OCI-LY3 (cell line): ENCODE data around the gene PLIN4.

ENCODE experiments used
- EZH2phosphoT487 ChIP-seq: fragments of 200-600 bp; shearing (Covaris generic); IDR thresholded peaks from 2 replicates; pipeline ENCODE4 v1.6.1; 2018; ENCODE audit warnings: antibody characterized with exemption, mixed run types, low read depth
- TF ChIP-seq, protein P1 (sequence below): fragments of 200-600, 300-600 bp; sonication (generic); IDR thresholded peaks from 2 replicates; pipeline ENCODE4 v1.5.1; 2014; ENCODE audit warnings: antibody characterized with exemption, low read length, low read depth

DNA sequence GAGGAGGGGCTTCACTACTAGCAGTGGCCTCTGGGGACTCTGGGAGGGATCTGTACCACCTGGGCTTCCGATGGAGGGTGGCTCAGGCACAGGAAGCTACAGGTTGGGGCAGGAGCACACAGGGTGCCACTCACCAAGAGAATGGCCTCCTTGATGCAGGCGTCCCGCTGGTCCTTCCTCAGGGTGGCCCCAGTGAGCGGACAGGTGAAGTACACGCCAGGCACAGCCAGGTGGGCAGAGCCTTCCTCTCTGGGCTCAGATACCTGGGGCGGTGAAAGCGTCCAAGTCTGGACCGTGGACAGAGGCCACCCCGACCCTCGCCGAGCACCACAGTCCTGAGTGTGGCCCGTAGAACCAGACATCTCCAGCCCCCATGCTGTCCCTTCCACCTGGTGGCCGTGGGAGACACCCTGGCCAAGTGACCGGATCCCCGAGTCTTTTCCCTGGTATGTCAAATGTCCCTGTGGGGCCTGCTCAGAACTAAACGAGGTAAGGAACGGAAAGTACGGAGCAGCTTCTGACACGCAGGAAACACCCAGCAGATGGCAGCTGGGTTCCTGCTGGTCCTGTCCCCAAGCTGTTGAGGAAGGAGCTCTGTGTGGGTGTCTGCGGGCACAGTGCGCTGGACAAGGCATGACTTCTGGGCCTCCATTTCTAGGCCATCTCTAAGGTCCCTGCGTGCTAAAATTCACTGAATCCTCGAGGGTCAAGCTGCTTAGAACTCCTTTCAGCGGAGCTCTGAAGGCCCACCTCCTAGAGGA lies 65.9 kb downstream of the PLIN4 start:
- TF ChIP-seq, protein P1, sequence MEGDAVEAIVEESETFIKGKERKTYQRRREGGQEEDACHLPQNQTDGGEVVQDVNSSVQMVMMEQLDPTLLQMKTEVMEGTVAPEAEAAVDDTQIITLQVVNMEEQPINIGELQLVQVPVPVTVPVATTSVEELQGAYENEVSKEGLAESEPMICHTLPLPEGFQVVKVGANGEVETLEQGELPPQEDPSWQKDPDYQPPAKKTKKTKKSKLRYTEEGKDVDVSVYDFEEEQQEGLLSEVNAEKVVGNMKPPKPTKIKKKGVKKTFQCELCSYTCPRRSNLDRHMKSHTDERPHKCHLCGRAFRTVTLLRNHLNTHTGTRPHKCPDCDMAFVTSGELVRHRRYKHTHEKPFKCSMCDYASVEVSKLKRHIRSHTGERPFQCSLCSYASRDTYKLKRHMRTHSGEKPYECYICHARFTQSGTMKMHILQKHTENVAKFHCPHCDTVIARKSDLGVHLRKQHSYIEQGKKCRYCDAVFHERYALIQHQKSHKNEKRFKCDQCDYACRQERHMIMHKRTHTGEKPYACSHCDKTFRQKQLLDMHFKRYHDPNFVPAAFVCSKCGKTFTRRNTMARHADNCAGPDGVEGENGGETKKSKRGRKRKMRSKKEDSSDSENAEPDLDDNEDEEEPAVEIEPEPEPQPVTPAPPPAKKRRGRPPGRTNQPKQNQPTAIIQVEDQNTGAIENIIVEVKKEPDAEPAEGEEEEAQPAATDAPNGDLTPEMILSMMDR = no peak
- TF ChIP-seq EZH2phosphoT487 = no peak
